Hematopoietic multipotent progenitor cell (in vitro differentiated cells): ENCODE measurements around the gene SIL1. TPM values are rescaled to one million over a fixed set of nuclear protein-coding genes. Genes with fewer than 3 reads are reported as not detected.
A peak's percentile ranks its signal among the peaks of the same experiment; 100 is the strongest.

Experiments
- DNase-seq, 3 donors: peaks; one replicate each; pipeline ENCODE4 v3.0.0-alpha.2; 2011 to 2015; ENCODE audit warnings: low read depth in 2 of 3, low spot score in 2 of 3
- small RNA-seq: library from RNA; depleted of rRNA; stranded (forward); fragments of <200 nt; gene quantifications from one replicate; pipeline ENCODE3, GENCODE V24; 2012
- total RNA-seq: library from RNA; depleted of rRNA; stranded (reverse); fragments of >200 nt; gene quantifications from one replicate; pipeline ENCODE4 v1.2.3, GENCODE V29; 2012

Gene SIL1
- total RNA-seq, 1 donor: 105 TPM

- DNase-seq: no peak
Measured at GRCh38 chr5:138909734-138910133, 288.4 kb downstream of the SIL1 start.

DNA sequence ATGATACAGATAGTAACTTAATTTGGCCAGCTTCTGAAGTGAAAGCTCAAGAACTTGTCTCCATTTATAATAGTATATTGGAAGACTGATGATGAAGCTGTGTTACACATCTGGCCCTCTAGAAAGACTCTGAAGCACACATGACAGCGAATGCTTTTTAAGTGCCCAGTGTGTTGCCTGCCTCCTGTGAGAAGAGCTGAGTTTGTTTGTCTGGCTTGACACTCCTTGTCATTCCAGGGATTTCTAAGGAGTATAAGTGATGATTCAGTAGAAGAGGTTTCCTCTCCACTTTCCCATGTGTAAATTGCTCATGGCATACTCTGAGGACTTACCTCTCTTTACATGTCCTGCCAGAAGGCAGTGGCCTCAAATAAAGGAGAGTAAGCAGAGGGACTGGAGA is 292.6 kb downstream of the SIL1 start:
- no peak for DNase-seq

- DNase-seq: no peak
Measured at GRCh38 chr5:138903130-138903775, 294.9 kb downstream of the SIL1 start.

- DNase-seq: no peak
Measured at GRCh38 chr5:138901716-138902115, 296.5 kb downstream of the SIL1 start.

GRCh38 chr5:138900281-138900965 is 297.7 kb downstream of the SIL1 start:
- peak in 2 of 3 donors; percentile 34 to 44 for DNase-seq

DNA sequence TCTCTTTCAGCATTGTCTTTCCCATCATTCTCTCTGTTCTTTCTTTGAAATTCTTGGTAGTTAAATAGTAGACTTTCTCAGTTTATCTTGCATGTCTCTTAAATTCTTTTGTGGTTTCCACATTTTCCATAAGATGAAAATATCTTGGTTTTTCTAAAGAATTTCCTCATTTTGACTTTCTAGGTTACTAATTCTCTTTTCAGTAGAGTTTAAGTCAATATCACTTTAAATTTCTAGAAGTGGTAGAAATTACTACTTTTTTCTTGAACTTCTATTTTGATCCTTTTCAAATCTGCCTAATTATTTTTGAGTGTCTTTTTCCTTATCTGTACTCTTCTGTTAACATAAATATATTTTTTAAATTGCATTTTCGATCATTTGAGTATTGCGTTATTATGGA is 299.4 kb downstream of the SIL1 start:
- DNase-seq: no peak

GRCh38 chr5:138898299-138898698 is 299.9 kb downstream of the SIL1 start:
- DNase-seq: no peak

Small RNAs within 50 kb of the gene (small RNA-seq; reads per million reads assigned to genes)
- gene RNU6-572P: not detected

Other genes with a start within 250 kb of the SIL1 start
- gene MATR3, start 95.4 kb upstream of the SIL1 start, total RNA-seq: 163 TPM
- gene PAIP2, start 143.5 kb upstream of the SIL1 start, total RNA-seq: 70.6 TPM
- gene SLC23A1, start 184.9 kb upstream of the SIL1 start, total RNA-seq: 7.0 TPM
- 90.8 TPM for gene MZB1, start 191.5 kb upstream of the SIL1 start, total RNA-seq
- 2.4 TPM for gene PROB1, start 196.7 kb upstream of the SIL1 start, total RNA-seq
- gene SPATA24, start 205.7 kb upstream of the SIL1 start, total RNA-seq: 2.2 TPM
- 4.6 TPM for gene DNAJC18, start 241.2 kb upstream of the SIL1 start, total RNA-seq